ENCODE data around the gene KIF22.
"Not testable (repeated sequence)": the region's sequence is repeated elsewhere in the genome, so short reads cannot be mapped to it uniquely, and the experiment has no call there.

Gene KIF22

GRCh38 chr16:29830774-29831173 lies 40.2 kb downstream of the KIF22 start:
- DNase-seq (ENCODE audit: low read depth, low spot score) = no peak
- H3K27ac ChIP-seq = no peak overlapping the region

GRCh38 chr16:29831490-29831889 lies 40.9 kb downstream of the KIF22 start:
- no peak overlapping the region for H3K27ac ChIP-seq
- DNase-seq (ENCODE audit: low read depth, low spot score) = no peak

- not testable (repeated sequence) for DNase-seq (ENCODE audit: low read depth, low spot score); H3K27ac ChIP-seq
Measured at GRCh38 chr16:29833219-29833618, 42.7 kb downstream of the KIF22 start.

- no peak overlapping the region for H3K27ac ChIP-seq
Measured at GRCh38 chr16:29834079-29834478, 43.5 kb downstream of the KIF22 start.

GRCh38 chr16:29835926-29836325 lies 45.4 kb downstream of the KIF22 start:
- H3K27ac ChIP-seq = no peak overlapping the region
- no peak for DNase-seq (ENCODE audit: low read depth, low spot score)

More at GRCh38 chr16:29834079-29834478, 43.5 kb downstream of the KIF22 start:
- DNase-seq (ENCODE audit: low read depth, low spot score) = no peak

GRCh38 chr16:29836623-29837022 lies 46.1 kb downstream of the KIF22 start:
- DNase-seq (ENCODE audit: low read depth, low spot score) = no peak

GRCh38 chr16:29837841-29838240 lies 47.3 kb downstream of the KIF22 start:
- no peak for DNase-seq (ENCODE audit: low read depth, low spot score)
- no peak overlapping the region for H3K27ac ChIP-seq

More at GRCh38 chr16:29836623-29837022, 46.1 kb downstream of the KIF22 start:
- H3K27ac ChIP-seq = no peak overlapping the region

GRCh38 chr16:29839822-29840221 lies 49.3 kb downstream of the KIF22 start:
- no peak for DNase-seq (ENCODE audit: low read depth, low spot score)
- no peak overlapping the region for H3K27ac ChIP-seq

- no peak overlapping the region for H3K27ac ChIP-seq
- DNase-seq (ENCODE audit: low read depth, low spot score) = no peak
Measured at GRCh38 chr16:29840240-29840639, 49.7 kb downstream of the KIF22 start.

- no peak overlapping the region for H3K27ac ChIP-seq
- no peak for DNase-seq (ENCODE audit: low read depth, low spot score)
Measured at GRCh38 chr16:29841631-29842030, 51.1 kb downstream of the KIF22 start.

GRCh38 chr16:29842732-29843346 lies 52.3 kb downstream of the KIF22 start:
- no peak for DNase-seq (ENCODE audit: low read depth, low spot score)
- no peak overlapping the region for H3K27ac ChIP-seq

- DNase-seq (ENCODE audit: low read depth, low spot score) = no peak
- H3K27ac ChIP-seq = no peak overlapping the region
Measured at GRCh38 chr16:29843931-29844330, 53.4 kb downstream of the KIF22 start.

GRCh38 chr16:29844575-29845331 lies 54.2 kb downstream of the KIF22 start:
- DNase-seq (ENCODE audit: low read depth, low spot score) = no peak
- H3K27ac ChIP-seq = no peak overlapping the region

- no peak overlapping the region for H3K27ac ChIP-seq
- no peak for DNase-seq (ENCODE audit: low read depth, low spot score)
Measured at GRCh38 chr16:29845656-29846055, 55.1 kb downstream of the KIF22 start.

- no peak overlapping the region for H3K27ac ChIP-seq
- peak; percentile 10 for DNase-seq (ENCODE audit: low read depth, low spot score)
Measured at GRCh38 chr16:29848420-29849297, 58.1 kb downstream of the KIF22 start.

GRCh38 chr16:29849505-29849904 lies 59.0 kb downstream of the KIF22 start:
- no peak overlapping the region for H3K27ac ChIP-seq
- no peak for DNase-seq (ENCODE audit: low read depth, low spot score)

GRCh38 chr16:29850998-29851397 lies 60.4 kb downstream of the KIF22 start:
- no peak for DNase-seq (ENCODE audit: low read depth, low spot score)
- no peak overlapping the region for H3K27ac ChIP-seq

GRCh38 chr16:29852654-29853053 lies 62.1 kb downstream of the KIF22 start:
- DNase-seq (ENCODE audit: low read depth, low spot score) = no peak
- H3K27ac ChIP-seq = no peak overlapping the region

GRCh38 chr16:29854520-29855100 lies 64.1 kb downstream of the KIF22 start:
- H3K27ac ChIP-seq = no peak overlapping the region
- DNase-seq (ENCODE audit: low read depth, low spot score) = no peak
